Caco-2 (cell line): Measurements from ENCODE around the gene CLCN5. TPM values are rescaled to one million over a fixed set of nuclear protein-coding genes. Genes with fewer than 3 reads are reported as not detected.

Source experiments
- BruUV-seq: library from RNA; stranded (reverse); fragments of 400-500 nt; replicated peaks from 2 replicates; lab custom pipeline; 2021; lab: Mats Ljungman, UMichigan
- CTCF ChIA-PET: fragments of 300-600 bp; sonication (Branson Sonifier 250); formaldehyde crosslinking; loops from one replicate; lab custom pipeline; 2022; ENCODE audit warnings: antibody characterized with exemption; lab: Charles Lee
- POLR2A ChIA-PET: fragments of 300-600 bp; sonication (Branson Sonifier 250); formaldehyde crosslinking; loops from one replicate; lab custom pipeline; 2022; ENCODE audit warnings: antibody characterized with exemption; lab: Charles Lee
- DNase-seq, 2 experiments: peaks; one replicate each; pipeline versions ENCODE4 v3.0.0 to v3.0.0-alpha.2; 2020 to 2022
- H3K27me3 ChIP-seq: replicated peaks from 2 replicates; pipeline ENCODE4 v1.6.0; 2011; ENCODE audit warnings: low read length; ENCODE audit not compliant: control insufficient read depth, insufficient read depth
- H3K36me3 ChIP-seq: 2 replicates; pipeline ENCODE4 v1.5.1; 2011; ENCODE audit warnings: low read length; ENCODE audit not compliant: control insufficient read depth, insufficient read depth
- H3K4me1 ChIP-seq: fragments of 250-450 bp; sonication (Bioruptor Pico); 2 replicates; pipeline ENCODE4 v1.5.1; 2020; ENCODE audit warnings: mild to moderate bottlenecking
- H3K4me3 ChIP-seq: 2 replicates; pipeline ENCODE4 v1.5.1; 2011; ENCODE audit warnings: low read depth, mild to moderate bottlenecking, control low read depth, low read length
- H3K9me3 ChIP-seq: fragments of 250-450 bp; sonication (Bioruptor Pico); 2 replicates; pipeline ENCODE4 v1.5.1; 2020; ENCODE audit warnings: mild to moderate bottlenecking, moderate library complexity
- H3K27ac Mint-ChIP-seq: one replicate; pipeline ENCODE4 v1.8.0; 2022; ENCODE audit warnings: mixed read lengths; ENCODE audit not compliant: unreplicated experiment
- H3K27me3 Mint-ChIP-seq: one replicate; pipeline ENCODE4 v1.8.0; 2022; ENCODE audit warnings: mixed read lengths; ENCODE audit not compliant: insufficient read depth, unreplicated experiment
- H3K36me3 Mint-ChIP-seq: one replicate; pipeline ENCODE4 v1.8.0; 2022; ENCODE audit warnings: mild to moderate bottlenecking, mixed read lengths; ENCODE audit not compliant: insufficient read depth, unreplicated experiment
- H3K4me1 Mint-ChIP-seq: one replicate; pipeline ENCODE4 v1.8.0; 2022; ENCODE audit warnings: low read depth, mixed read lengths; ENCODE audit not compliant: unreplicated experiment
- H3K4me3 Mint-ChIP-seq: one replicate; pipeline ENCODE4 v1.8.0; 2022; ENCODE audit warnings: mild to moderate bottlenecking, moderate library complexity, mixed read lengths; ENCODE audit not compliant: unreplicated experiment
- H3K9me3 Mint-ChIP-seq: one replicate; pipeline ENCODE4 v1.8.0; 2022; ENCODE audit warnings: mixed read lengths; ENCODE audit not compliant: unreplicated experiment
- CTCF ChIP-seq, 2 experiments: fragments of 200-600 bp in 1 of 2; IDR thresholded peaks; 1 replicate in 1 of 2; 2 replicates in 1 of 2; pipeline versions ENCODE4 v1.5.1 to v1.8.0; 2011 to 2022; ENCODE audit warnings: antibody characterized with exemption in 1 of 2, control low read depth in 1 of 2, inconsistent platforms in 1 of 2, low read depth in 1 of 2, low read length in 1 of 2, mild to moderate bottlenecking in 1 of 2, moderate library complexity in 1 of 2; ENCODE audit not compliant: insufficient read depth in 1 of 2, severe bottlenecking in 1 of 2, unreplicated experiment in 1 of 2
- intact Hi-C: fragments of 100-400 bp; cut with micrococcal nuclease; formaldehyde crosslinking; loops from one replicate; pipeline ENCODE4 v1.10.0; 2022; ENCODE audit not compliant: unreplicated experiment
- microRNA-seq: library from miRNA; unstranded; fragments of <30 nt; microRNA quantifications from one replicate; pipeline ENCODE4 v1.2.0, GENCODE V29; 2022
- total RNA-seq: library from RNA; stranded (reverse); gene quantifications from 2 replicates; pipeline ENCODE4 v1.2.3, GENCODE V29; 2022

CLCN5 gene
- total RNA-seq, 1 experiment from 2014 or later = 61.0 TPM

- Mint-ChIP-seq H3K27me3 (no peaks in the 10 kb centered on the region), H3K4me3 (no peak overlapping the region), H3K4me1 (peaks cover 10% of the 10 kb centered on the region), H3K36me3 (peaks cover 15% of the 10 kb centered on the region), H3K27ac (no peak overlapping the region), H3K9me3 (peaks cover 10% of the 10 kb centered on the region)
- intact Hi-C loops = no loop called here
- BruUV-seq = no TSS peak
- no peak for DNase-seq
- ChIA-PET POLR2A (no interaction called here), CTCF (no interaction called here)
- Histone ChIP-seq H3K4me3 (no peak overlapping the region), H3K27me3 (no peaks in the 10 kb centered on the region), H3K36me3 (no peaks in the 10 kb centered on the region), H3K9me3 (no peaks in the 10 kb centered on the region), H3K4me1 (peaks cover 32% of the 10 kb centered on the region)
- no peak for TF ChIP-seq CTCF (IDR thresholded peaks at IDR 0.05; ENCODE audit: insufficient read depth in 1 of 2, low read depth in 1 of 2, low read length in 1 of 2, severe bottlenecking in 1 of 2, unreplicated experiment in 1 of 2)
These were observed 195.1 kb downstream of the CLCN5 start for GRCh38 chrX:50117476-50117875.

- Mint-ChIP-seq H3K27ac (no peak overlapping the region), H3K4me3 (no peak overlapping the region), H3K27me3 (no peaks in the 10 kb centered on the region), H3K9me3 (no peaks in the 10 kb centered on the region), H3K4me1 (no peaks in the 10 kb centered on the region), H3K36me3 (no peaks in the 10 kb centered on the region)
- TF ChIP-seq CTCF (IDR thresholded peaks at IDR 0.05; ENCODE audit: insufficient read depth in 1 of 2, low read depth in 1 of 2, low read length in 1 of 2, severe bottlenecking in 1 of 2, unreplicated experiment in 1 of 2) = no peak
- no peak for DNase-seq
- Histone ChIP-seq H3K36me3 (no peaks in the 10 kb centered on the region), H3K9me3 (no peaks in the 10 kb centered on the region), H3K4me3 (no peak overlapping the region), H3K27me3 (no peaks in the 10 kb centered on the region), H3K4me1 (no peaks in the 10 kb centered on the region)
- intact Hi-C loops = no loop called here
- POLR2A ChIA-PET = no interaction called here
- no TSS peak for BruUV-seq
- CTCF ChIA-PET = no interaction called here
These were observed 203.1 kb downstream of the CLCN5 start for GRCh38 chrX:50125480-50125879.

GRCh38 chrX:50147972-50148371, 225.6 kb downstream of the CLCN5 start:
- no peaks in the 10 kb centered on the region for H3K9me3 ChIP-seq
- no TSS peak for BruUV-seq
- no peak for TF ChIP-seq CTCF (IDR thresholded peaks at IDR 0.05; ENCODE audit: insufficient read depth in 1 of 2, low read depth in 1 of 2, low read length in 1 of 2, severe bottlenecking in 1 of 2, unreplicated experiment in 1 of 2)
- H3K36me3 ChIP-seq = no peaks in the 10 kb centered on the region
- Mint-ChIP-seq H3K4me3 (no peak overlapping the region), H3K36me3 (no peaks in the 10 kb centered on the region), H3K4me1 (no peaks in the 10 kb centered on the region), H3K9me3 (no peaks in the 10 kb centered on the region), H3K27ac (no peak overlapping the region), H3K27me3 (no peaks in the 10 kb centered on the region)
- ChIA-PET POLR2A (no interaction called here), CTCF (no interaction called here)
- H3K27me3 ChIP-seq = no peaks in the 10 kb centered on the region
- no peak for DNase-seq
- intact Hi-C loops = no loop called here
- H3K4me1 ChIP-seq = no peaks in the 10 kb centered on the region
- H3K4me3 ChIP-seq = no peak overlapping the region

Small RNAs within 50 kb of the gene (microRNA-seq; reads per million reads assigned to microRNA genes)
- gene MIR188 = 1,185 reads per million, percentile 89 among the genes with 10 or more reads in this experiment
- gene MIR362 = 1,272 reads per million, percentile 90 among the genes with 10 or more reads in this experiment
- gene MIR500A = 41.2 reads per million, percentile 64 among the genes with 10 or more reads in this experiment
- gene MIR500B = 2.2 reads per million, percentile 10 among the genes with 10 or more reads in this experiment
- gene MIR501 = 968 reads per million, percentile 87 among the genes with 10 or more reads in this experiment
- 338 reads per million, percentile 79 among the genes with 10 or more reads in this experiment for gene MIR502
- gene MIR532 = 3,623 reads per million, percentile 95 among the genes with 10 or more reads in this experiment
- 2,004 reads per million, percentile 92 among the genes with 10 or more reads in this experiment for gene MIR660

Other genes with a start within 250 kb of the CLCN5 start
- not detected in 2 replicates for gene PAGE1, start 226.6 kb upstream of the CLCN5 start, total RNA-seq
- gene PAGE4, start 93.3 kb upstream of the CLCN5 start, total RNA-seq = 22.4 and 31.2 TPM in 2 replicates
- 11.6 and 13.5 TPM in 2 replicates for gene USP27X, start 43.1 kb upstream of the CLCN5 start, total RNA-seq